ENCODE results near the gene CMC2. TPM values are rescaled to one million over a fixed set of nuclear protein-coding genes. Genes with fewer than 3 reads are reported as not detected.

Gene CMC2
- total and polyA plus RNA-seq, 2 of the 13 experiments (the other 11 are each of a cell fraction or from before 2014, with no cell fraction given): 116 to 129 TPM

- TF ChIP-seq ZNF512B (CRISPR knock-in tag; IDR thresholded peaks at IDR 0.05; ENCODE audit: borderline replicate concordance) (no peak), SYNCRIP (IDR thresholded peaks at IDR 0.05; ENCODE audit: insufficient read depth, low read depth, low read length) (no peak), RAD51 (IDR thresholded peaks at IDR 0.05; ENCODE audit: borderline replicate concordance) (no peak), RXRB (CRISPR knock-in tag; IDR thresholded peaks at IDR 0.05; ENCODE audit: borderline replicate concordance) (no peak; the same call in none of the 2 replicates), HNF4A (CRISPR knock-in tag; IDR thresholded peaks at IDR 0.05) (peak; percentile 2; the same call in 1 of the 2 replicates), NFRKB (IDR thresholded peaks at IDR 0.05) (no peak), ELF3 (CRISPR knock-in tag; IDR thresholded peaks at IDR 0.05) (no peak), ZNF329 (CRISPR knock-in tag; IDR thresholded peaks at IDR 0.05; ENCODE audit: low read depth) (no peak), RCOR2 (CRISPR knock-in tag; IDR thresholded peaks at IDR 0.05) (0 out of 2 replicates have a peak, but pooled peaks have one; percentile 35), CSRNP2 (CRISPR knock-in tag; conservative IDR thresholded peaks at IDR 0.05; ENCODE audit: low read depth) (peak; percentile 12; the same call in 1 of the 2 replicates), ZNF792 (CRISPR knock-in tag; IDR thresholded peaks at IDR 0.05) (peak; percentile 69; the same call in 1 of the 2 replicates), ZNF180 (CRISPR knock-in tag; IDR thresholded peaks at IDR 0.05; ENCODE audit: borderline replicate concordance, low read depth) (no peak; the same call in 1 of the 2 replicates), ZNF720 (CRISPR knock-in tag; IDR thresholded peaks at IDR 0.05) (no peak), ZNF263 (CRISPR knock-in tag; IDR thresholded peaks at IDR 0.05) (peak; percentile 98), DRAP1 (CRISPR knock-in tag; IDR thresholded peaks at IDR 0.05) (no peak; the same call in 1 of the 2 replicates), ZNF616 (CRISPR knock-in tag; IDR thresholded peaks at IDR 0.05; ENCODE audit: low read depth) (no peak; the same call in 1 of the 2 replicates), ZNF33B (CRISPR knock-in tag; IDR thresholded peaks at IDR 0.05) (no peak), TEF (CRISPR knock-in tag; IDR thresholded peaks at IDR 0.05) (no peak), GATAD1 (CRISPR knock-in tag; IDR thresholded peaks at IDR 0.05) (no peak), XRCC5 (optimal IDR thresholded peaks at IDR 0.05; ENCODE audit: low read length) (no peak)
- TF ChIP-seq, protein P1, sequence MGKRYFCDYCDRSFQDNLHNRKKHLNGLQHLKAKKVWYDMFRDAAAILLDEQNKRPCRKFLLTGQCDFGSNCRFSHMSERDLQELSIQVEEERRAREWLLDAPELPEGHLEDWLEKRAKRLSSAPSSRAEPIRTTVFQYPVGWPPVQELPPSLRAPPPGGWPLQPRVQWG (CRISPR knock-in tag; IDR thresholded peaks at IDR 0.05; ENCODE audit: borderline replicate concordance, low read depth): no peak
- TF ChIP-seq, protein P2, sequence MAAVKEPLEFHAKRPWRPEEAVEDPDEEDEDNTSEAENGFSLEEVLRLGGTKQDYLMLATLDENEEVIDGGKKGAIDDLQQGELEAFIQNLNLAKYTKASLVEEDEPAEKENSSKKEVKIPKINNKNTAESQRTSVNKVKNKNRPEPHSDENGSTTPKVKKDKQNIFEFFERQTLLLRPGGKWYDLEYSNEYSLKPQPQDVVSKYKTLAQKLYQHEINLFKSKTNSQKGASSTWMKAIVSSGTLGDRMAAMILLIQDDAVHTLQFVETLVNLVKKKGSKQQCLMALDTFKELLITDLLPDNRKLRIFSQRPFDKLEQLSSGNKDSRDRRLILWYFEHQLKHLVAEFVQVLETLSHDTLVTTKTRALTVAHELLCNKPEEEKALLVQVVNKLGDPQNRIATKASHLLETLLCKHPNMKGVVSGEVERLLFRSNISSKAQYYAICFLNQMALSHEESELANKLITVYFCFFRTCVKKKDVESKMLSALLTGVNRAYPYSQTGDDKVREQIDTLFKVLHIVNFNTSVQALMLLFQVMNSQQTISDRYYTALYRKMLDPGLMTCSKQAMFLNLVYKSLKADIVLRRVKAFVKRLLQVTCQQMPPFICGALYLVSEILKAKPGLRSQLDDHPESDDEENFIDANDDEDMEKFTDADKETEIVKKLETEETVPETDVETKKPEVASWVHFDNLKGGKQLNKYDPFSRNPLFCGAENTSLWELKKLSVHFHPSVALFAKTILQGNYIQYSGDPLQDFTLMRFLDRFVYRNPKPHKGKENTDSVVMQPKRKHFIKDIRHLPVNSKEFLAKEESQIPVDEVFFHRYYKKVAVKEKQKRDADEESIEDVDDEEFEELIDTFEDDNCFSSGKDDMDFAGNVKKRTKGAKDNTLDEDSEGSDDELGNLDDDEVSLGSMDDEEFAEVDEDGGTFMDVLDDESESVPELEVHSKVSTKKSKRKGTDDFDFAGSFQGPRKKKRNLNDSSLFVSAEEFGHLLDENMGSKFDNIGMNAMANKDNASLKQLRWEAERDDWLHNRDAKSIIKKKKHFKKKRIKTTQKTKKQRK (IDR thresholded peaks at IDR 0.05; ENCODE audit: low read length): no peak
These were observed 373 bp downstream of the CMC2 start (continued) for GRCh38 chr16:81006211-81006812.
